ENCODE measurements around the gene LRRC45.

DNA sequence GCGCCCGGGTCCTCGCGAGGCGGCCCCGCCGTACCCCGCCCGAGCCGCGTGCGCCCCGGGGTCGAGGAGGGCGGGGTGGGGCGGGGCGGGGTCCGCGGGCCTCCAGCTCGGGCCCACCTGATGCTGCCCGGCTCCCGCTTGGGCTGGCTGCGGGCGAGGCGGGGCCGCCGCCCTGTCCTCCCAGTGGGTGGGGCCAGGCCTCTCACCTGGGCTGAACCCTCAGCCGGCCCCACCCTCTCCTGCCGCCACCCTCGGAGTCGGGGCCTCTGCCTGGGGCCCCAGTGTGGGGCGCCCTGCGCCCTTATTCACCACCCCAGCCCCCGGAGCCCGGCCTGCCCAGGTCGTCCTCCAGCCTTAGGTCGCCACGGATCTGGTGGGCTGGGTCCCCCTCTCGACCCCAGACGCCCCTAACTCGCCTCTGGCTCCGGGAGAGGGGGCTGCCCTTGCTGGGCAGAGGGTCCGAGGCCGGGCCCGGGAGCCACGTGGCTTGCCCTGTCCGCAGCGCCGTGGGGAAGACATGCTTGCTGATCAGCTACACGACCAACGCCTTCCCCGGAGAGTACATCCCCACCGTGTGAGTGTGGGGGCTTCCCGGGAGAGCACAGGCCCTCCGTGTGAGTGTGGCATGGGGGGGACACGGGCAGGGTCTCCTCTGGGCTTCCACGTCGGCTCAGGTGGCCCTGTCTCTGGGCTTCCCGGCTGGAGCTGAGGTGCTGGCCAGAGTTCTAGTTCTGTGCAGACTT lies 9.0 kb downstream of the LRRC45 start:
- TF ChIP-seq, protein P1, sequence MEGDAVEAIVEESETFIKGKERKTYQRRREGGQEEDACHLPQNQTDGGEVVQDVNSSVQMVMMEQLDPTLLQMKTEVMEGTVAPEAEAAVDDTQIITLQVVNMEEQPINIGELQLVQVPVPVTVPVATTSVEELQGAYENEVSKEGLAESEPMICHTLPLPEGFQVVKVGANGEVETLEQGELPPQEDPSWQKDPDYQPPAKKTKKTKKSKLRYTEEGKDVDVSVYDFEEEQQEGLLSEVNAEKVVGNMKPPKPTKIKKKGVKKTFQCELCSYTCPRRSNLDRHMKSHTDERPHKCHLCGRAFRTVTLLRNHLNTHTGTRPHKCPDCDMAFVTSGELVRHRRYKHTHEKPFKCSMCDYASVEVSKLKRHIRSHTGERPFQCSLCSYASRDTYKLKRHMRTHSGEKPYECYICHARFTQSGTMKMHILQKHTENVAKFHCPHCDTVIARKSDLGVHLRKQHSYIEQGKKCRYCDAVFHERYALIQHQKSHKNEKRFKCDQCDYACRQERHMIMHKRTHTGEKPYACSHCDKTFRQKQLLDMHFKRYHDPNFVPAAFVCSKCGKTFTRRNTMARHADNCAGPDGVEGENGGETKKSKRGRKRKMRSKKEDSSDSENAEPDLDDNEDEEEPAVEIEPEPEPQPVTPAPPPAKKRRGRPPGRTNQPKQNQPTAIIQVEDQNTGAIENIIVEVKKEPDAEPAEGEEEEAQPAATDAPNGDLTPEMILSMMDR (IDR thresholded peaks at IDR 0.05) = no peak
- no peak for TF ChIP-seq POLR2A (IDR thresholded peaks at IDR 0.05)
